Hippocampal formation (tissue), 2 donors: Measurements from ENCODE around the gene RIT2.

Source experiments
- DNase-seq, 2 donors: peaks; one replicate each; lab custom pipeline; 2025; lab: John Stamatoyannopoulos, UW

The RIT2 gene

GRCh38 chr18:42929857-42930256, 185.6 kb downstream of the RIT2 start:
- no peak for DNase-seq

DNA sequence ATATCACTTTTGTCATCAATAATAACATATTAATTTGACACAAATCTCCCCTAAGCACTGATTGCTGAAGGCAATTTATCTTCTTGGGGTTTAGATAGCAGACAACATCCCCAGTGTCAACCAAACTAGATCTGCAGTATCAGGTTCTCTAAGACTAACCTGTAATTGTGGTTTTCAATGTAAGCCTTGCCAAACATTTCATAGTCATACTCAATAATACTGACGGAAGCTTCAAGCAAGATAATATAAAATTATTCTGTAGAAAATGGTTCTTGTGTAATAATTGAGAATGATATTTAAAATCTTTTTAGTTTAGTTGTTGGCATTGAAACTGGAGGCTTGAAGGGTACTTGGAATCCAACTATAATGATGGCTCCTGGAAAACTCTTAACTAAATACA, 186.3 kb downstream of the RIT2 start:
- DNase-seq = no peak

- DNase-seq = no peak
Observed at GRCh38 chr18:42925036-42925435, 190.4 kb downstream of the RIT2 start.

- DNase-seq = no peak
Observed at GRCh38 chr18:42922363-42922762, 193.1 kb downstream of the RIT2 start.

DNA sequence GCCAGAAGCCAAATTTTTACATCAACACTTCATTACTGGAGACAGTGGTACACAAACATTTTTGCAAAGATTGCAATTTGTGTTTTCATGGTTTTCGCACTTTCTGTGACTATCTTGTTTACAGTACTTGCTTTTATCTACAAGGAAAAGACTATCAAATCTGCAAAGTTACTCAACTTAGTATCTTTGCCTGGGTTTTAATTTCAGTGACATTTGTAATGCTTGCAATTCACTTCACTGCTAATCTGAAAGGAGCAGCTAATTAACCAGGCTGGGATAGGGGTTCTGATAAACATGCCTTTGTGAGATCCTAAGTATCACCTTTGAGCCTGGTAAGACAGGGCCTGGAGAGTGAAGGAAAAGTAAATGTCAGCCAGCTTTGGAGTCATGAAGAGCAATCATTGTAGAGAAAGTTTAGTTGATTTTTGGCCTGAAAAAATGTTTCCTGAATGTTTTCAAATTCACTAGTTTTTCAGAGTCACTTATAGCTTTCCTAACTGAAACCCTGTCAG, 194.2 kb downstream of the RIT2 start:
- DNase-seq = no peak

DNA sequence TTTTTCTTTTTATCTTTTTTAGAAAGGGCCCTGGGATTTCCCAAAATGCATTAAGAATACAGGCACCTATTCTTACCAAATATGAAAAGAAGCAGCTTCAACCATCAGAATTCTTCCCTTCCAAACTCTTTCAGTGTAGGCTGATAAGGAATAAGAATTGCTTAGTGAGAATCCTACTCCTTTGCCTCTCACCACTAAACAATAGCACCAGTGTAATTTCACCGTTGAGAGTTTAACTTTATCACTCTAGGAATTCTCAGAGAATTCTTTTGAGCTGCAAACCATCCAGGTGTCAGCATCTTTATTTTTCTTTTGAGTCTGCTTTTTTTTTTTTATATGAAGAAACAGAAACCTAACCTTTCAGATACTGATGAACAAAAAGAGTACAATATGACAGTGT, 194.9 kb downstream of the RIT2 start:
- no peak for DNase-seq

GRCh38 chr18:42915299-42915698, 200.2 kb downstream of the RIT2 start:
- peak in 1 of 2 donors; percentile 21 for DNase-seq

GRCh38 chr18:42914476-42914875, 201.0 kb downstream of the RIT2 start:
- no peak for DNase-seq

- no peak for DNase-seq
Observed at GRCh38 chr18:42909095-42909494, 206.4 kb downstream of the RIT2 start.

GRCh38 chr18:42906761-42907160, 208.7 kb downstream of the RIT2 start:
- DNase-seq = no peak

GRCh38 chr18:42901161-42901560, 214.3 kb downstream of the RIT2 start:
- no peak for DNase-seq

DNA sequence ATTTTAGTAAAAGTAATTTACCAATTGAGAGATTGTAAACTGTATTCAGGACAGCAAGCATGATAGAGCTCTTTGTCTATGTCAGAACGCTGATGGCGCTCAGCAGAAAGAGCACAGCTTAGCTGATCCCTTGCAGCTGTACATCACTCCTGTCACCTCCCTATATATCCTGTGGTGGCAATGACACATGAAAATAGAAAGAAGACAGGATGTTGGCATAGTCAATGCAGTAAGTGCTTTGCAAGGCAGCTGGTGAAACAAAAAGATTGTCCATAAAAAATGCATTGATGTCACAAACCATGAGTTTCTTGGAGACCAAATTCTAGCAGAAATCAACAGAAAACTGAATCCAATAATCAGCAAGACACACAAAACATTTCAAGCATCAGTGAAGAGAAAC, 221.5 kb downstream of the RIT2 start:
- no peak for DNase-seq

GRCh38 chr18:42892181-42892580, 223.3 kb downstream of the RIT2 start:
- no peak for DNase-seq

DNA sequence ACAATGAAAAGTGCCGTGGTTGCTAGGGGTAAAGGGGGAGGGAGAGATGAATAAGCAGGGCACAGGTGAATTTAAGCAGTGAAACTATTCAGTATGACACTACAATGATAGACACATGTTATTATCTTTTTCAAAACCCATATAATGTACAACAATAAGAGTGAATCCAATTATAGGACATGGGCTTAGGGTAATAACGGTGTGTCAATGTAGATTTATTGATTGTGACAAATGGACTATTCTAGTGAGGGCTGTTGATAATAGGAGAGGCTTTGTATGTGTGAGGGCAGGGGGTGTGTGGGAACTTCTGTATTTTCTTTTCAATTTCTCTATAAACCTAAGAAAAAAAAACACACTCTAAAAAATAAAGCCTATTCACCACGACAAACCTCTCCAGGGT, 223.8 kb downstream of the RIT2 start:
- DNase-seq = no peak

DNA sequence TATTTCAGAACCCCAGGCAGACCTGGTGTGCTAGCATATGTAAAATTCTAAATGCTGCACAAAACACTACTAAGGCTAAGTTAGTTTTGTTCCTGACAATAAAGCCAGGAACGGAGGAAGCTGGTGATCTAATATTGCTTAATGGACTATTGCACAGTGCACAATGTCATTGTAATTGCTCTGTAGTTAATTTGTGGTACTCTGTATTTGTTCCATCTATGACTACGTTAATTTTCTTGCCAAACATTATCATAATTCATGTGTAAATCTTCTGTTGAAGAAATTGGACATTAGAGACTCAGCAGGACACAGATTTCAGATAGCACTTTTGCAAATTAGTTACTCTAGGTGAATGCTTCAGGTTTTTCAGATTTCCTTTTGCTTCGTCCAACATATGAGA, 232.3 kb downstream of the RIT2 start:
- no peak for DNase-seq

DNA sequence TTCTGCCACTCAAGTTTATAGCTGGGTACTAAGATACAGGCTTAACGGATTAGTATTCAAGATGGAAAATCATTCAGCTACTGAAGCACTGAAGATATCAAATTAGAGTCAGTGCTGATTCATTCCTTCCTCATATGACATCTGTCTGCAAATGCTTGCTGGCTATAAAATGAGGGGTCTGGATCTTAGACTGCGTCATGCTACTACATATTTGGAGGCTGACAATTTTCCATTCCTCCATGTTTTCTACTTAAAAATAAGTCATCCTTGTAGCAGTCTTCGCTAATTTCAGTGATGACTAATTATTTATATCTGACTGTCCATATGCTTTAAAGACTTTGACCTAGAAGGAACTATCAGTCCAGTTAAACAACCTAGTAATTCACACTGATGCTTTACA, 233.4 kb downstream of the RIT2 start:
- no peak for DNase-seq

- no peak for DNase-seq
Observed at GRCh38 chr18:42872838-42873237, 242.6 kb downstream of the RIT2 start.

DNA sequence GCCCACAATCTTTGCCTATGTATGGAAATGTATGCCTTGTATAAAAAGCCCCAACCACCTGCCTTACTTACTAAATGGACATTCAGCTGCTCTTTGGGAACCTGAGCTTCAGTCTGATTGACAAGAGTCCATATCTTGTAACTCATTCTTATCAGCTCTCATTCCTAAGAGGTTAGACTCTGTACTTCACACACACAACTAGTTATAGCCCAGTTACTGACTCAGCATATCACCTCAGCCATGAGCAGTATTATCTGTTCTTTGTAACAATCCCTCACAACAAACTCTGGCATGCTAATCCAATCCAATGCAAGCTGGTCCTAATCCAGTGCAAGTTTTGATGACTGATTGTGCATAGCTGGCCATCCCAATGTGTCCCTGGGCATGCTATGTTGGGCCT, 250.6 kb downstream of the RIT2 start:
- DNase-seq = no peak

DNA sequence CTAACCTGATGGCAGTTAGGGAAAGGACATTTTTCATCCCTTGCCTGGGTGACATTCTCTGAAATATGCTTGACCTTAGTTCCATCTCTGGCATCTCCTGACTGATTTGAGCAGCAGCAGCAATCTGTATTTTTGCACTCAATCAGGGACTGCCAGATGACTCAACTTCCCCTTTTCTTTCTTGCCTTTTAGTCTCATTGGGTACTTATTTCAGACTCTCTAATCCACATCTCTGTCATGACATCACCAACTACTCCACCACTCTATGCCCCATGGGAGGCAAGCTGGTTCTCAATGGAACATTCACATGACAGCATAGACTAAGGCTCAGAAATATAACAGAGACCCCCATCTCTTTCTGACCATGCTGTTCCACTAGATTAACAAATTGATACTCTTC, 254.2 kb downstream of the RIT2 start:
- DNase-seq = no peak

DNA sequence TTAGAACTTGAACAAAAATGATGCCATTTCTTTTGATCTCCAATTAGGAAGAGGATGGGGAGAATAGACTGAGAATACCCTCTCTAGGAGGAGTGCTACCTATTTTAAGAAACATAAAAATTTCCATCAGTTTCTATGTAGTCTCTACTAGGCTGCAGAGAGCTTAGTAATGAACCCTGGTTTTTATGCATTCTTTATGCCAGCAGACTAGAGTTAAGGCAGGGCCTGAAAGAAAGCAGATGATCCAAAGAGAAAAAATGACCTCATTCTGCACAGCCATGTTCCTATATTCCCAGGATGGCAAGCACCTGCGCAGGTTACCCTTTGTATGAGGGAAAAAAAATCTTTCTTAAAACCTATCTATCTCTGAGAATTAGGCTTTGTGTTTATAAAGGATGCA, 254.9 kb downstream of the RIT2 start:
- no peak for DNase-seq

DNA sequence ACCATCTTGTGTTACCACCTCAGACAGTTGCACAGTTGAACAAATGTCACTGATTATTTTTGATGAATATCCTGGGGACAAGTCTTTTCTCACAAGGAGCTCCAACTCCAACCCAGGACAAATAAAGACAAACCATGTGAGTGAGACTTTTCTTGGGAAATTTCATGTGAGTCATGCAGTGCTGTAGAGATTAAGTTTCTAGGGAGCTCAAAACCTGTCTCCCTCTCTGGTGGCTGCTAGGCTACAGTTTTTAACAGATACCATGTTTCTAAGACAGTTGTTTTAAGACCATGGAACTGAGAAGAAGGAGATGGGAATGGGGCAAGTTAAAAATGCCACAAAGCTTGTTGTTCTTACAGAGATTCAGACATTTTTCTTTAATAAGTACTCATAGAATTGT, 255.5 kb downstream of the RIT2 start:
- DNase-seq = no peak

GRCh38 chr18:42854558-42854957, 260.9 kb downstream of the RIT2 start:
- DNase-seq = no peak

DNA sequence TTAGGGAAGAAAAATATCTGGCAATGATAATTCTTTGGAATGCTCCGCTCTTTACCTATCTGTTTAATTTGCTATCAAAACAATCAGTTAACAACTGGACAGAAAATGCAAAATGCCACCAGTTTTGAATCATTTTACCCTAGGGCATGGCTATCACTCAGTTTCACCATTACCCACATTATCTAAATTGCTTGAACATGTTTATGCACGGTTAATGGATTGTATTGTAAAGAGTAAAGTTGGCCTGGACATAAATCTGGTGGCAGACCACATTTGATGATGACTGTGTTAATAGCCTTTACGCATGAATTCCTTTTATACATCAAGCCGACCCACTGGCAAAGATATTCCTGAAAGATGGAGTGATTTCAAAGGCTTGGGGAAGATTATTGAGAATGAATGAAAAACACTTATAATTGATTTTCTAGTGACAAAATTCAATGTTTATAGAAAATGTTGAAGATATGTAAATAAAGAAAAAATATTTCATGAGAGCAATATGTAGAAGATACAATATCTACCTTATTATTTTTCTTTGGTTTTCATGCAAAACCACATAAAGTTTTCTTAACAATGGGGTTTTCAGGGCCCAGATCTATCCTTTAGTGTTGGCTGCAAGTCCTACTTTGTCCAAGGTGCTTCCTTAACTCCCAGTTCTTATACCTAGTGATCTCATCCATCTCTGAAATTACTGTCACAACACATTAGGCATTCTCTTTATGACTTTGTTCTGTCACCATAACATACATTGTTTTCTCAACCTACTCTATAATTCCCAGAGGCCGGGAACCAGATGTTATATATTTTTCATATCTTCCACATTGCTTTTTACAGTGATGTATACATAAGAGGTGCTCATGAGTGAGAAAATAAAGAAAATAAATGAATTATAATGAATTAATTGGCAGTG, 265.1 kb downstream of the RIT2 start:
- no peak for DNase-seq

DNA sequence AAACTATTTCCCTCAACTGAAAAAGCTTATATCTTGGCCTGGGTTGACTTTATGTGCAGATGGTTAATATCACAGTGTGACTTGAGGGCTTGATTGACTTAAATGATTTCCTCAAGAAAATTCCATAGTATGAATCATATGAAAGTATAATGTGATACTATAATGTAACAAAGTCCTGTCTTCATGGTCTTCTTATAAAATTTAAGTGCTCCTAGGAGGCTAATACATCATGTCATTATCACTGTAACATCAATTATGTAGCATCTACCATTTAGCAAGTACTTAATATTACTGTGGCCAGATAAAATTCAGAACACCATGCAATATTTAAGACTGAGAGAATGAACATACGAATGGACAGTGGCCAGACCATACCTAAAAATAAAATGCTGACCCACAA, 276.1 kb downstream of the RIT2 start:
- no peak for DNase-seq
